Muscle layer of duodenum (tissue), 2 donors: ENCODE data around the gene SCN9A.

ENCODE experiments used
- H3K27ac ChIP-seq: one replicate; pipeline ENCODE4 v1.7.0; 2013; ENCODE audit warnings: mild to moderate bottlenecking, low read length
- H3K27me3 ChIP-seq: one replicate; pipeline ENCODE4 v1.7.0; 2013; ENCODE audit warnings: low read depth, mild to moderate bottlenecking, control low read depth, low read length
- H3K36me3 ChIP-seq, 2 donors: one replicate each; pipeline ENCODE4 v1.7.0; 2013; ENCODE audit warnings: low read length in 2 of 2, control low read depth in 1 of 2, mild to moderate bottlenecking in 1 of 2; ENCODE audit not compliant: insufficient read depth in 2 of 2, control insufficient read depth in 1 of 2
- H3K4me1 ChIP-seq, 2 donors: one replicate each; pipeline ENCODE4 v1.7.0; 2013; ENCODE audit warnings: low read length in 2 of 2, mild to moderate bottlenecking in 2 of 2, control low read depth in 1 of 2, moderate library complexity in 1 of 2; ENCODE audit not compliant: insufficient read depth in 2 of 2, control insufficient read depth in 1 of 2
- H3K4me3 ChIP-seq, 2 donors: one replicate each; pipeline ENCODE4 v1.7.0; 2013; ENCODE audit warnings: low read length in 2 of 2, low read depth in 1 of 2, mild to moderate bottlenecking in 1 of 2
- H3K9me3 ChIP-seq, 2 donors: one replicate each; pipeline ENCODE4 v1.7.0; 2013; ENCODE audit warnings: low read length in 2 of 2, control low read depth in 1 of 2, mild to moderate bottlenecking in 1 of 2; ENCODE audit not compliant: control insufficient read depth in 1 of 2
- donor health status: healthy.

The SCN9A gene

GRCh38 chr2:166240387-166241313 is 135.1 kb downstream of the SCN9A start:
- Histone ChIP-seq H3K4me1 (no peaks in the 10 kb centered on the region), H3K27ac (no peak overlapping the region), H3K27me3 (no peaks in the 10 kb centered on the region), H3K9me3 (no peaks in the 10 kb centered on the region), H3K36me3 (no peaks in the 10 kb centered on the region), H3K4me3 (no peak overlapping the region)

- Histone ChIP-seq H3K27ac (no peak overlapping the region), H3K4me1 (no peaks in the 10 kb centered on the region), H3K27me3 (no peaks in the 10 kb centered on the region), H3K4me3 (no peak overlapping the region), H3K9me3 (no peaks in the 10 kb centered on the region), H3K36me3 (no peaks in the 10 kb centered on the region)
Measured at GRCh38 chr2:166239548-166239947, 136.2 kb downstream of the SCN9A start.

GRCh38 chr2:166238176-166238575 is 137.6 kb downstream of the SCN9A start:
- no peak overlapping the region for H3K4me3 ChIP-seq
- H3K27me3 ChIP-seq: no peaks in the 10 kb centered on the region
- no peaks in the 10 kb centered on the region for H3K36me3 ChIP-seq
- no peak overlapping the region for H3K27ac ChIP-seq
- H3K4me1 ChIP-seq: no peaks in the 10 kb centered on the region
- no peaks in the 10 kb centered on the region for H3K9me3 ChIP-seq

GRCh38 chr2:166234112-166234846 is 141.5 kb downstream of the SCN9A start:
- Histone ChIP-seq H3K4me1 (no peaks in the 10 kb centered on the region), H3K36me3 (no peaks in the 10 kb centered on the region), H3K27me3 (no peaks in the 10 kb centered on the region), H3K9me3 (no peaks in the 10 kb centered on the region), H3K4me3 (no peak overlapping the region), H3K27ac (no peak overlapping the region)

GRCh38 chr2:166233244-166233643 is 142.5 kb downstream of the SCN9A start:
- no peaks in the 10 kb centered on the region for H3K27me3 ChIP-seq
- no peak overlapping the region for H3K4me3 ChIP-seq
- no peaks in the 10 kb centered on the region for H3K9me3 ChIP-seq
- H3K36me3 ChIP-seq: no peaks in the 10 kb centered on the region
- H3K4me1 ChIP-seq: no peaks in the 10 kb centered on the region
- H3K27ac ChIP-seq: no peak overlapping the region

- Histone ChIP-seq H3K4me3 (no peak overlapping the region), H3K36me3 (no peaks in the 10 kb centered on the region), H3K9me3 (no peaks in the 10 kb centered on the region), H3K27me3 (no peaks in the 10 kb centered on the region), H3K27ac (no peak overlapping the region), H3K4me1 (no peaks in the 10 kb centered on the region)
Measured at GRCh38 chr2:166230724-166231070, 145.0 kb downstream of the SCN9A start.

GRCh38 chr2:166230024-166230723 is 145.6 kb downstream of the SCN9A start:
- H3K4me3 ChIP-seq: no peak overlapping the region
- no peaks in the 10 kb centered on the region for H3K9me3 ChIP-seq
- no peaks in the 10 kb centered on the region for H3K36me3 ChIP-seq
- H3K27me3 ChIP-seq: no peaks in the 10 kb centered on the region
- no peak overlapping the region for H3K27ac ChIP-seq
- no peaks in the 10 kb centered on the region for H3K4me1 ChIP-seq

GRCh38 chr2:166229678-166230023 is 146.1 kb downstream of the SCN9A start:
- Histone ChIP-seq H3K4me1 (no peaks in the 10 kb centered on the region), H3K27me3 (no peaks in the 10 kb centered on the region), H3K9me3 (no peaks in the 10 kb centered on the region), H3K36me3 (no peaks in the 10 kb centered on the region), H3K27ac (no peak overlapping the region), H3K4me3 (no peak overlapping the region)

- Histone ChIP-seq H3K27ac (no peak overlapping the region), H3K4me1 (no peaks in the 10 kb centered on the region), H3K9me3 (peaks cover 0 to 3% of the 10 kb centered on the region in 2 donors), H3K27me3 (no peaks in the 10 kb centered on the region), H3K36me3 (no peaks in the 10 kb centered on the region), H3K4me3 (no peak overlapping the region)
Measured at GRCh38 chr2:166224197-166224596, 151.5 kb downstream of the SCN9A start.

- Histone ChIP-seq H3K27ac (no peak overlapping the region), H3K36me3 (no peaks in the 10 kb centered on the region), H3K9me3 (peaks cover 0 to 3% of the 10 kb centered on the region in 2 donors), H3K4me3 (no peak overlapping the region), H3K27me3 (no peaks in the 10 kb centered on the region), H3K4me1 (no peaks in the 10 kb centered on the region)
Measured at GRCh38 chr2:166223298-166223697, 152.4 kb downstream of the SCN9A start.

- Histone ChIP-seq H3K9me3 (peaks cover 0 to 12% of the 10 kb centered on the region in 2 donors), H3K4me3 (no peak overlapping the region), H3K36me3 (no peaks in the 10 kb centered on the region), H3K4me1 (no peaks in the 10 kb centered on the region), H3K27me3 (no peaks in the 10 kb centered on the region), H3K27ac (no peak overlapping the region)
Measured at GRCh38 chr2:166211079-166211478, 164.7 kb downstream of the SCN9A start.
